Frontal cortex (tissue), 4 donors: ENCODE results near the gene PIK3R6. TPM values are rescaled to one million over a fixed set of nuclear protein-coding genes. Genes with fewer than 3 reads are reported as not detected.

ENCODE experiments used
- DNase-seq, 2 donors: peaks; one replicate each; pipeline ENCODE4 v3.0.0; 2012; ENCODE audit warnings: low spot score in 2 of 2
- FAIRE-seq: peaks from 2 replicates; lab custom pipeline; 2012; peaks lifted over from hg19 to GRCh38; lab: Jason Lieb, UNC
- total RNA-seq: library from RNA; depleted of rRNA; stranded (reverse); fragments of >200 nt; gene quantifications from one replicate; pipeline ENCODE4 v1.2.3, GENCODE V29; 2014
- donor health status: control.
- donor health status: control.
- donor health status: control.

Gene PIK3R6
- total RNA-seq, 1 donor from 2014 or later = under 0.01 TPM

DNA sequence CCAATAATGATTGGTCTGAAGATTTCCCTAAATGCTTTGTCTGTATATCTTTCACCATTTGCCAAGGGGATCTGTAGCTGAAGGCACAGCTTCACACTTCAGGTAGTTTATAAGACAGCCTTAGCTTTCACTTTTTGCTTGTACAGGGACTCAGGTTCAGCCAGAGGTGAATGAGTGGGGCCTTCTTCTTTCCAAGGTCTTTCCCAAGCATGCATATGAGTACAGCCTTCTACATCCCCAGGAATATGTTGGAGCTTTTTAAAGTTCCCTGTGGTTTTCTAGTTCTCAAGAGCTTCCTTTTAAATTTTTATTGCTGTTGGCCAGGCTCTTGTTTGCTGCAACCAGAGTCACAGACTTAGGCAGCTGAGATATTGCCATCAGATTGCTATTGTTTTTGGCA is 91.2 kb downstream of the PIK3R6 start:
- DNase-seq = no peak
- FAIRE-seq = no peak

DNA sequence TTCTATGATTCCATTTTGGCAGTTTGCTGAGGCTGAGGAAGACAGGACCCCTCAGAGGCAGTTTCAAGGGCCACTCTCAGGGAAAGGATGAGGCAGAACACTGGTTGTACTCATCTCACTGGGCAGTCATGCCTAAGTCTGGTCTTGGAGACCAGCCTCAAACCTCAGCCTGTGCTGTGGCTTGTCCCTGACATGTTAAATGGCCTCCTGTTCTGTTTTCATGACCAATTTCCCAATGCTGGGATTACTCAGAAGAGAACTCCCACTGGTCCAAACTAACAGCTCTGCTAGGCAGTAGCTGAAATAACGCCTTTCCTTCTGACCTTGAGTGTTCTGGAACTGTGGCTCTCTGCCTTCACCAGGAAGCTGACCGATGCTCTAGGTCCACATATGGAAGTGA is 100.7 kb downstream of the PIK3R6 start:
- DNase-seq (no peak), FAIRE-seq (no peak)

DNA sequence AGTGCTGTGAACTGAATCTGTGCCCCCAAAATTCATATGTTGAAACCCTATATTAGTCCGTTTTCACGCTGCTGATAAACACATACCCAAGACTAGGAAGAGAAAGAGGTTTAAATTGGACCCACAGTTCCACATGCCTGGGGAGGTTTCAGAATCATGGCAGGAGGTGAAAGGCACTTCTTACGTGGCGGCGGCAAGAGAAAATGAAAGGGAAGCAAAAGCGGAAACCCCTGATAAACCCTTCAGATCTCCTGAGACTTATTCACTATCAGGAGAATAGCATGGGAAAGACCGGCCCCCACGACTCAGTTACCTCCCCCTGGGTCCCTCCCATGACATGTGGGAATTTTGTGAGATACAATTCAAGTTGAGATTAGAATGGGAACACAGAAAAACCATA is 105.5 kb downstream of the PIK3R6 start:
- DNase-seq (no peak), FAIRE-seq (no peak)

DNA sequence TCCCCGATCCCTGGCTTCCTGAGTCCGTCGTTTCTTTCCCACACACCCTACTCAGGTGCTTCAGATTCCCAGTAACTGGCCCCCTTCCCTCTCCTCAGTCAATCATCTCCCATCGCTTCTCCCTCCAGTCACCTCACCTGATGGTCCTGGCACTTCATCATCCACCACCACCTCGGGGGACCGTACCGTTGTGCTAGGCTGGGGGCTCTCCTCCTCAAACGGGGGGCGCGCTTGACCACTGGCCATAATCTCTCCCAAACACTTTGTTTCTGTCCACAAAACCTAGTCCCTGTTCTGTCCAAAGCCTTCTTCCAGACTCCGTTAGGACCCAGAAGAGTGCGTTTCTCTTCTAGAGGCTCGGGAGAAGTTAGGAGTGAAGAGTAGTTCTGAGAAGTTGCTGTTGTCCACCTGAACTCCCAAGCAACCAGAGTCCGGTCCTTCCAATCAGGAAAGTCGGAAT is 109.3 kb downstream of the PIK3R6 start, which contains the start of gene SPDYE4:
Gene SPDYE4, minus strand, starts transcription at position 410 of the 460 bp plus-strand sequence. Its CDS starts 164 bp downstream, at position 246.
- DNase-seq = no peak
- no peak for FAIRE-seq

DNA sequence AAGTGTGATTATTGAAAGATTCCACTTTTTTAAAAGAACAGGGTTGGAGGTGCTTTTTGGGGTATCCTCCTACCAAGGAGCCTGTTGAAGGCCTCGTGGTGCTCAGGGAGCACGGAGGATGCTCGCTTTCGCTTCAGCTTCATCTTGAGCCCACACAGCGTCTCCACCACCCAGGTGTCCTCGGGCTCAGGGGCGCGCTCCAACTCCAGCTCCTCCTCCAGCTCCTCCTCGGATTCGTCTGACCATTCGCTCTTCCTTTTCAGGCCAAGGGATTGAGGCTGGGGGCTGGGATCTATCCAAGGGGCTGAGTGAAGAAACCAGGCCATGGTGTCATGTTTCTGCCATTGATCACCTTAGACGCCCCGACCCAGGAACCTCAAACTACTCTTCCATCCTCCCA is 110.3 kb downstream of the PIK3R6 start:
- DNase-seq = no peak
- FAIRE-seq = no peak

DNA sequence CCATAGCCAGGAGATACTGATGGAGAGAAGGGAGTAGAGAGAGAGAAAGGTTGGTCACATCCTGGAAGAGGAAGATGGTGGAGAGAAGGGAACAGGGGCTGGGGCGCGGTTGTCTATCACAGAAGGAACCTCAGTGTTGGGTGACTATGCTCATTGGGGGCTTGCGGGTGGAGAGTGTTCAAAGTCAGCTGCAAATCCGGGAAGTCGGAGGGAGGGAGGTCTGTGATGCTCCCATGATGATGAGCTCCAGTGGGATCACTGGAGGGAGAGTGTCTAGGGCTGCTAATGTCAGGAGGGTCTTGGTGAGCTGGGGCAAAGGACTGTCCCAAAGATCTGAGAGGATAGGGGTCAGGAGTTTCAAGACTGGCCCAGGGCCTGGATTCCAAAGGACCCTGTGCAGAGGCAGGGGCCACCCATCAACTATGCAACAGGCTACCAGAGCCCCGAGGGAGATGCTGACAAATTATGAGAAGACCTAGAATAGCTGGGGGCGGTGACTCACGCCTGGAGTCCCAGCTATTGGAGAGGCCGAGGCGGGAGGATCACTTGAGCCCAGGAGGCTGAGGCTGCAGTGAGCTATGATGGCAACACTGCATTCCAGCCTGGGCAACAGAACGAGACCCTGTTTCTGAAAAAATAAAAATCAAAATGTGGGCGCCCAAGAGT is 111.8 kb downstream of the PIK3R6 start:
- FAIRE-seq = no peak
- no peak for DNase-seq

DNA sequence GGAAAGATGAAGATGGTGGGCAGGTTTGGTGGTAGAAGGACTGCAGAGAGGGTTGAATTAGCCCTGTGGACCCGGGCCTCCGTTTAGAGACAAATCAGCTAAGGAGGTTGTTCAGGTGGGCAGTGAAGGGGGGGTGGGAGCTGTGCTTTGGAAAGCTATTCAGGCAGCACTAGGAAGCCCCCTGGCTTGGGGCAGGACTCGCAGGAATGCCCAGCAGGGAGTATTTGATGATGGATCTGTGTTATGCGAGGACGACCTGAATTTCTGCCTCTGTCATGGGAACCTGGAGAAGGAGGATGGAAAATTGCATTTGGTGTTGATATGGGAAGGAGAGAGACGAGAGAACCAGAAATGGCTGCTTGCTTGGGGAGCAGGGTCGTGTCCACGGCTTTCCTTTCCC is 112.6 kb downstream of the PIK3R6 start:
- FAIRE-seq = no peak

DNA sequence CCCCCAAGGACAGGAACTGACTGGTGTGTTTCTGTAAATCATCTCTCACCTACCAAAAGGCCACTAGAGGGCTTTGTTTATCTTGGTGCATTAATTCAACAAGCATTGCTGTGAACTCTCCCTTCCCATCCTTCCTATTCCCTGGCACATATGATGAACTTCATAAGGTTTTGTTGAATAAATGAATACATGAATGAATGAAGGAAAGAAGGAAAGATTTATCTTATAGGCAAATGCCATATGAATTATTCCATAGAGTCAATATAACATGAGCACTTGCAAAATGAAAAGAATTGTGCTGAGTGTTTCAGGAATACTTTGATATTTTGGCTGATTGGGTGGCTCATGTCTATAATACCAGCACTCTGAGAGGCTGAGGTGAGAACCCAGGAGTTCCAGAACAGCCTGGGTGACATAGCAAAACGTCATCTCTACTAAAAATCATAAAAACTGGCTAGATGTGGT is 113.5 kb downstream of the PIK3R6 start:
- FAIRE-seq = no peak
- DNase-seq = no peak

More for the DNA sequence above, 112.6 kb downstream of the PIK3R6 start:
- no peak for DNase-seq

DNA sequence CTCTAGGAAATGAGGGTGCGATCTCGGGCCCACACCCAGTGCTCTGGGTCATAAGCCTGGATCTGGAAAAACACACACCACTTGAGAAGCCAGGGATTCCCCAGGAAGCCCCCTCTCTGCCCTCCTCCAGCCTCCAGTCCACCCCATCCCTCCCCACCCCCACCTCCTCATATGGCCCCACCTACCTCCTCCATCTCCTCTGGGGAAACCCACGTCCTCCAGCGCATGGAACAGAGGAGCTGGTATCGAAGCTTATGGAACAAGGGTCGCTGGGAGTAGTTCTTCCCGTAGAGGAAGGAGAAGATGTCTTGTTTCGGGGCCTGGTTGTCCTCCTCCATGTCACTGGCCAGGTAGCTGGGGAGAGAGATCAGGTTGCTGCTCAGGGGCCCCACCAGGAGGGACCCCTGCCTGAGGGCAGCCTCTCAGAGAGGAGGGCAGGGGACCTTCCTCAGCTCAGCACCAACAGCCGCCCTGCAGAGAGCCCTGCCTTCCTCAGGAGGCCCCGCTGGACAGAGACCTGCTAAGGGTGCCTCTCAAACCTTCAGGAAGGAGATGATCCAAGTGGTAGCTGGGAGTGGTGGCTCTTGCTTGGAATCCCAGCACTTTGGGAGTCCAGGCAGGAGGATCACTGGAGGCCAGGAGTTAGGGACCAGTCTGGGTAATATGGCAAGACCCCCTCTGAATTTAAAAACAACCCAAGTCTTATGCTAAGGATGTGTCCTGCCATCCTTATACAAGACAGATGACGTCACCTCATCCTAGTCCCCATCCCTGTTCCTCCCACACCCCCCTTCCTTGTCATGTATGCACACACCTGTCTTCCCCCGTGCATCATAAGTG is 114.1 kb downstream of the PIK3R6 start:
- DNase-seq = no peak
- FAIRE-seq = no peak

Other genes with a start within 250 kb of the PIK3R6 start
- 118 TPM for gene MYH10, start 236.9 kb downstream of the PIK3R6 start, total RNA-seq
- 0.41 TPM for gene CCDC42, start 122.8 kb downstream of the PIK3R6 start, total RNA-seq
- gene SPDYE4, start 109.1 kb downstream of the PIK3R6 start, total RNA-seq = not detected
- gene MFSD6L, start 68.3 kb downstream of the PIK3R6 start, total RNA-seq = not detected
- 0.41 TPM for gene PIK3R5, start 98.0 kb upstream of the PIK3R6 start, total RNA-seq
- 6.5 TPM for gene NTN1, start 153.8 kb upstream of the PIK3R6 start, total RNA-seq